Adipocyte (in vitro differentiated cells): ENCODE results near the gene FCN1.

Experiments used
- DNase-seq: peaks from one replicate; pipeline ENCODE4 v3.0.0-alpha.2; 2015; ENCODE audit warnings: low read depth
- H3K27me3 ChIP-seq: replicated peaks from 2 replicates; pipeline ENCODE4 v1.7.0; 2013; ENCODE audit warnings: mild to moderate bottlenecking, low read length, moderate library complexity; ENCODE audit not compliant: control insufficient read depth, insufficient read depth
- H3K36me3 ChIP-seq: 2 replicates; pipeline ENCODE4 v1.7.0; 2013; ENCODE audit warnings: low read length, mild to moderate bottlenecking, moderate library complexity; ENCODE audit not compliant: control insufficient read depth, insufficient read depth, severe bottlenecking
- H3K4me1 ChIP-seq: 2 replicates; pipeline ENCODE4 v1.7.0; 2013; ENCODE audit warnings: mild to moderate bottlenecking, low read length, moderate library complexity; ENCODE audit not compliant: control insufficient read depth, insufficient read depth
- H3K4me3 ChIP-seq: 2 replicates; pipeline ENCODE4 v1.7.0; 2013; ENCODE audit warnings: mild to moderate bottlenecking, low read length, moderate library complexity
- H3K9ac ChIP-seq: 2 replicates; pipeline ENCODE4 v1.7.0; 2013; ENCODE audit warnings: mild to moderate bottlenecking, low read length, moderate library complexity
- H3K9me3 ChIP-seq: 2 replicates; pipeline ENCODE4 v1.7.0; 2013; ENCODE audit warnings: mild to moderate bottlenecking, low read length, moderate library complexity; ENCODE audit not compliant: control insufficient read depth

Gene FCN1

GRCh38 chr9:134917431-134918373 is at the start of gene FCN1:
TSS of gene FCN1 (minus strand) at chr9:134917912. CDS start at chr9:134917871, 41 bp downstream.
- peaks cover 19% of the 10 kb centered on the region for H3K9me3 ChIP-seq
- no peak within 1 kb of the TSS for H3K9ac ChIP-seq
- H3K4me3 ChIP-seq = peak within 1 kb of the TSS; percentile 26
- DNase-seq = no peak
- no peaks in the 10 kb centered on the region for H3K36me3 ChIP-seq
- peaks cover 6% of the 10 kb centered on the region for H3K4me1 ChIP-seq
- H3K27me3 ChIP-seq = peaks cover 39% of the 10 kb centered on the region

DNA sequence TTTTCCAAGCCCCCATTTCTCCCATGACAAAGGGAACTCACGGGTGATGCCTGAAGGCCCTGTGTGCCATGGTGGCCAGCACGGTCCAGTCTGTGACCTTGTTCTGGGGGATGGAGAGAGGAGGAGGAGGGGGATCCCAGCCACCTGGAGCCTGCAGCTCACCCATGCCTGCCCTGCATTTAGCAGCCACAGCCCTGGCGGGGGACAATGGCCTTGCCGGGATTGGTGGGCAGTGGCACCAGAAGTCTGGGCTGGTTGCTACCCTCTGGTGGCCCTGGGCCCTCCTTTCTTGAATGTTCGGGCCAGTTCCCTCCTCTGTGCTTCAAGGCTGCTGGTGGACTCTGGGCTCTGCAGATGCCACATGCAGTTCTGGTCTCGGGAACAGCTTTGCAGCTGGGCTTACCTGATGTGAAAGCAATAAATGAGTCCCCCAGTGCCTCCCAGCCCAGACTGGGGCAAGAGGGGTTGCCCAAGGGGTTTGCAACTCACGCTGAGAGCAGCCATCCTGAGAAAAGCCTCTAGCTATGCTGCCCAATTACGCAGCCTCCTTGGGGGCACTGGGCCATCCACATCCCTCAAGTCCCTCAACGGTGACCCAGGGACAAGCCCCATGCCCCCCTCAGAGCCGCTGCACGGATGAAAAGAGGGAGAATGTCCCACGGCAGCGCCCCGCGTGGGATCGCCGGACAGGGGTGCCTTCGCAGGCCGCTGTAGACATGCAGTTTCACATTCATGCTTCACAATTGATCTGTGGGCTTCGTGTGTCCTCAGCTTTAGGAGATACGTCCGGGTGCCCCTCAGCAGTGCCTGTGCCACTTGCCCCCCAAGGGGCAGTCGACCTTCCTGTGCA is 49.2 kb upstream of the FCN1 start:
- Histone ChIP-seq H3K36me3 (no peaks in the 10 kb centered on the region), H3K4me1 (peaks cover 12% of the 10 kb centered on the region), H3K9me3 (peaks cover 2% of the 10 kb centered on the region), H3K4me3 (no peak overlapping the region), H3K27me3 (peaks cover 45% of the 10 kb centered on the region), H3K9ac (no peak overlapping the region)
- DNase-seq = no peak

- no peak for DNase-seq
- H3K36me3 ChIP-seq = no peaks in the 10 kb centered on the region
- H3K4me1 ChIP-seq = peaks cover 18% of the 10 kb centered on the region
- H3K27me3 ChIP-seq = peaks cover 43% of the 10 kb centered on the region
- H3K9me3 ChIP-seq = peaks cover 2% of the 10 kb centered on the region
- no peak overlapping the region for H3K4me3 ChIP-seq
- no peak overlapping the region for H3K9ac ChIP-seq
These were observed 48.6 kb upstream of the FCN1 start for GRCh38 chr9:134966270-134966669.

DNA sequence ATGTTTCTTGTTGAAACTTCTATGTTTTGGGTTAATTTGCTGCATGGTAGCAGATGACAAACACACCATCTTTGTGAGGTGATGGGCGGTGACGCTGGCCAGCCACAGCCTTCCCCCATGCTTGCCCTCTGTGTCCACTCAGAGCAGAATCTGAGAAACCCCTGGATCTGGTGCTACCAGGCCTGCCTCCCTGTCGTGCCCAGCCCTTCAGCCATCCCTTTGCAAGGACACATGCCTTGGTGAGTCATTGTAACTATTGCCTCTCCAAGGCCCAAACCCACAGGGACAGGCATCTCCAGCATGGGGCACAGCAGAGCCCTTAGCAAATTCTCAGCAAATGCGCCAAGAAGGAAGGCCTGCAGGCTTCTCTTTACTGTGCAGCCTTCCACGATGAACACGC is 48.1 kb upstream of the FCN1 start:
- Histone ChIP-seq H3K4me3 (no peak overlapping the region), H3K27me3 (peaks cover 39% of the 10 kb centered on the region), H3K9me3 (peaks cover 2% of the 10 kb centered on the region), H3K4me1 (peaks cover 19% of the 10 kb centered on the region), H3K36me3 (no peaks in the 10 kb centered on the region), H3K9ac (no peak overlapping the region)
- no peak for DNase-seq

DNA sequence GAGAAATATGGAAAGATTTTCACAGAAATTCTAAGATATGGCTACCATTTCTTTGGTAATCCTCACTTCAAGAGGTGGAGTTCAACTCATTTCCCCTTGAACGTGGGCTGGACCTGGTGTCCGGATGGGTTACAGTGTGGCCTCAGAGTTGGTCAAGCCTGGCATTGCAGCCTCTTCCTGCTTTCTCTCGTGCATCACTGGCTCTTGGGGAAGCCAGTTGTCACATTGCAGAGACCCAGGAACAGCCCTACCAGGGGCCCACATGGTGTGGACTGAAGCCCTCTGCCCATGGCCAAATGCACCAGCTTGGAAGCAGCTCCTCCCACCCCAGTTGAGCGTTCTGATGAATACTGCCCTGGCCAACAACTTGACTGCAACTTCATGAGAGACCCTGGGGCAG is 47.7 kb upstream of the FCN1 start:
- Histone ChIP-seq H3K4me1 (peaks cover 19% of the 10 kb centered on the region), H3K4me3 (no peak overlapping the region), H3K9me3 (peaks cover 2% of the 10 kb centered on the region), H3K36me3 (no peaks in the 10 kb centered on the region), H3K9ac (no peak overlapping the region), H3K27me3 (peaks cover 36% of the 10 kb centered on the region)
- DNase-seq = no peak

DNA sequence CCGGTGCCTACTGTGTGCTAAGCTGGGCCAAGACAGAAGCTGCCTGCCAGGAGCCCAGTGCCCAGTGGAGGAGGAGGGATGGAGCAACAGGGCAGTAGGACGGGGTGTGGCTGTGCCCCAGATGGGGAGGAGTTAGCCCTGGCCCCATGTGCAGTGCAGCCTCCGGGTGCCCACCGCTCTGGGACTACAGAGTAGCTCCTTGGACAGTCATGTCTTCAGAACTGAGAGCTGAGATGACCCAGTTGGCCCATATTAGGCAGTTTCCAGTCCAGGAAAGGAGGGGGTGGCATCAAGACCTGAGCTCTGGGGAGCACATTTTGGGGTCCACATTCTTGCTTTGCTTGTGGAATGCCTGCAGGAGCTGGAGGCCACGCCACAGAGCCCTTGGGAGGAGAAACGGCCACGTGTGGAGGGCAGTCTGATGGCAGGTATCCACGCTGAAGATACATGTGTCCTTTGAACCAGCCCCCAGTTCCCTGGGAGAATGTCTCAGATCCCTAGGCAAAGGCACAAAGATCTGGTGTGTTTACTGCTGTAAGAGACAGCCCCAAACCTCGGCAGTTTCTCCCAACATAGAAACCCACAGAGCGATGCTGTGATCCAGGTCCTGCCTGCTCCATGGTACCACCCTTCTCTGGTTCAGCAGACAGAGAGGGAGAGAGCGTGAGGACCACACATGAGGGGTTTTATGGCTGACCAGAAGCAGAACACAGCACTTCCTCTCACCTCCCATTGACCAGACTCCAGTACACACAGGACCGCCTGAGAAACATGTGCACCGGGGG is 46.8 kb upstream of the FCN1 start:
- no peak overlapping the region for H3K9ac ChIP-seq
- peaks cover 2% of the 10 kb centered on the region for H3K9me3 ChIP-seq
- H3K36me3 ChIP-seq = no peaks in the 10 kb centered on the region
- no peak overlapping the region for H3K4me3 ChIP-seq
- DNase-seq = no peak
- H3K27me3 ChIP-seq = peaks cover 33% of the 10 kb centered on the region
- peaks cover 19% of the 10 kb centered on the region for H3K4me1 ChIP-seq

DNA sequence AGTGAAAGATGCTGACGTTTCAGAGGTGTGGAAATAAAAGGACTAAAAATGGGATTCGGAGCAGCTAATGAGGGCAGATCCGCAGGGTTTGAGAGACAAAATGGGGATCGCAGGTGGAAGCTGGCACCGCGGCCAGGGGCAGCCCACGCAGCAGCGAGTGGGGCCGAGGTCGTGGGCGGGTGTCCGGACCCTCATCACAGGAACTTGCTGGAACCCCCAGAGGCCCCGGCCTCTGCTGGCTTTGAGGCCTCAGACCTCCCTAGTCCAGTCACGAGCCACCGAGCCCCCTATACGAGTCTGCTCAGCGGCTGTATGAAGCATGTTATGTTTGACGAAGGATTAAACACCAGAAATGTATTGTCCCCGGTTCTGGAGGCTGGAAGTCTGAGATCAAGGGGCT is 45.8 kb upstream of the FCN1 start:
- no peak for DNase-seq
- Histone ChIP-seq H3K9ac (no peak overlapping the region), H3K4me3 (no peak overlapping the region), H3K36me3 (no peaks in the 10 kb centered on the region), H3K9me3 (peaks cover 7% of the 10 kb centered on the region), H3K4me1 (peaks cover 19% of the 10 kb centered on the region), H3K27me3 (peaks cover 24% of the 10 kb centered on the region)

- Histone ChIP-seq H3K36me3 (no peaks in the 10 kb centered on the region), H3K4me3 (no peak overlapping the region), H3K9me3 (peaks cover 10% of the 10 kb centered on the region), H3K9ac (no peak overlapping the region), H3K4me1 (peaks cover 19% of the 10 kb centered on the region), H3K27me3 (peaks cover 18% of the 10 kb centered on the region)
- no peak for DNase-seq
These were observed 45.3 kb upstream of the FCN1 start for GRCh38 chr9:134962973-134963364.

DNA sequence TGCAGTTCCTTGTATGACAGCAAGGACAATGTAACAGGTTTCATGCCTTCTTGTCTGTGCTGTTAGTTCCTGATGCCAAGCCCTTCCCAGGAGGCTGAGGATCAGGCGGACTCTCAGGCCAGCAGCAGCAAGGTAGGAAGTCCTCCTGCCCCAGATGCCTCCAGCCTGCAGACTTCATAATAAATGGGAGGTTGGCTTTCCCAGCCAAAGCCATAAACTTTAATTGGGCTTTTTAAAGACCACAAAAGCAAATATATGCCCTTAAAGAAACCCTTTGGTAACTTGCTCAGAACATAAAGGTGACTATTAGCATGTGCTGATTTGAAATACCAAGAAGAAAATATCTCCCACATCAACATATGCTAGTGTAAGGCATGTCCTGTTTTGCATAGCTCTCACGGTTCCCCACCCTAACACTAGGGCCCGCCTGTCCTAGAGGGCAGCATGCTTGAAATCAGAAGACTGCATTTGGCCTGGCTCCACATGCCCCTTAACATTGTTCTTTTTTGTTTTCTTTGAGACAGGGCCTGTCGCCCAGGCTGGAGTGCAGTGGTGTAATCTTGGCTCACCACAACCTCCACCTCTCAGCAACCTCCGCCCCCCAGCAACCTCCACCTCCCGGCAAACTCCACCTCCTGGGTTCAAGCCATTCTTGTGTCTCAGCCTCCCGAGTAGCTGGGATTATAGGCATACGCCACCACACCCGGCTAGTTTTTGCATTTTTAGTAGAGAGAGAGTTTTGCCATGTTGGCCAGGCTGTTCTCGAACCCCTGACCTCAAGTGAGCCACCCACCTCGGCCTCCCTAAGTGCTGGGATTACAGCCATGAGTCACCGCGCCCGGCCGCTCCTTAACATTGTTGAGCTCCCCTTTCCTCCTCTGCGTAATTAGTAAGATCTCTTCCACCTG is 44.6 kb upstream of the FCN1 start:
- H3K36me3 ChIP-seq = no peaks in the 10 kb centered on the region
- H3K9ac ChIP-seq = no peak overlapping the region
- H3K4me3 ChIP-seq = no peak overlapping the region
- H3K27me3 ChIP-seq = peaks cover 23% of the 10 kb centered on the region
- H3K4me1 ChIP-seq = peaks cover 19% of the 10 kb centered on the region
- peaks cover 10% of the 10 kb centered on the region for H3K9me3 ChIP-seq
- no peak for DNase-seq

- no peak for DNase-seq
- Histone ChIP-seq H3K27me3 (peaks cover 21% of the 10 kb centered on the region), H3K4me1 (peaks cover 19% of the 10 kb centered on the region), H3K4me3 (no peak overlapping the region), H3K9ac (no peak overlapping the region), H3K36me3 (no peaks in the 10 kb centered on the region), H3K9me3 (peaks cover 10% of the 10 kb centered on the region)
These were observed 43.8 kb upstream of the FCN1 start for GRCh38 chr9:134961331-134962064.
